Measurements from ENCODE around the gene MLXIPL. TPM values are rescaled to one million over a fixed set of nuclear protein-coding genes. Genes with fewer than 3 reads are reported as not detected.

MLXIPL gene
- total RNA-seq, 1 experiment from 2014 or later = 20.6 TPM

DNA sequence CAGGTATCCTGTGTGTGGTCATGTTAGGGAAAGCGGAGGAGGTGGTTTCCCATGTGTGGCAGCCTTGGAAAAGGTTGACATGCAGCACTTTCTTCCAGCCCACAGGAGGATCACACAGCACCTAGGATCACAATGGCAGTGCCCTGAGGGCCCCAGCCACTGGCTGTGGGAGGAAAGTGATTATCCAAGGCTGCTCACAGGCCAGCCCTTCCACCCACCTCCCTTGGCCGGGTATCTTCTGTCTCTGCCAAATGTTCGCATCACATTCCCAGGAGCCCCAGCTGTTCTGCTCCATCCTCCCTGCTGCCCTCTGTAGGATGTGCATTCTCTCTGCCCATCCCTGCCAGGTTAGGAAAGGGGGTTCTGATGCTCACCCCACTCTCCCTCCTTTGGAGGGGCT is 2.5 kb upstream of the MLXIPL start:
- TF ChIP-seq, protein P1, sequence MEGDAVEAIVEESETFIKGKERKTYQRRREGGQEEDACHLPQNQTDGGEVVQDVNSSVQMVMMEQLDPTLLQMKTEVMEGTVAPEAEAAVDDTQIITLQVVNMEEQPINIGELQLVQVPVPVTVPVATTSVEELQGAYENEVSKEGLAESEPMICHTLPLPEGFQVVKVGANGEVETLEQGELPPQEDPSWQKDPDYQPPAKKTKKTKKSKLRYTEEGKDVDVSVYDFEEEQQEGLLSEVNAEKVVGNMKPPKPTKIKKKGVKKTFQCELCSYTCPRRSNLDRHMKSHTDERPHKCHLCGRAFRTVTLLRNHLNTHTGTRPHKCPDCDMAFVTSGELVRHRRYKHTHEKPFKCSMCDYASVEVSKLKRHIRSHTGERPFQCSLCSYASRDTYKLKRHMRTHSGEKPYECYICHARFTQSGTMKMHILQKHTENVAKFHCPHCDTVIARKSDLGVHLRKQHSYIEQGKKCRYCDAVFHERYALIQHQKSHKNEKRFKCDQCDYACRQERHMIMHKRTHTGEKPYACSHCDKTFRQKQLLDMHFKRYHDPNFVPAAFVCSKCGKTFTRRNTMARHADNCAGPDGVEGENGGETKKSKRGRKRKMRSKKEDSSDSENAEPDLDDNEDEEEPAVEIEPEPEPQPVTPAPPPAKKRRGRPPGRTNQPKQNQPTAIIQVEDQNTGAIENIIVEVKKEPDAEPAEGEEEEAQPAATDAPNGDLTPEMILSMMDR (conservative IDR thresholded peaks at IDR 0.05; ENCODE audit: low read depth, low read length) = no peak
- TF ChIP-seq EZH2 (IDR thresholded peaks at IDR 0.05; ENCODE audit: borderline replicate concordance, low read depth, low read length, poor library complexity, severe bottlenecking) = no peak
- no peaks in the 10 kb centered on the region for H3K27me3 ChIP-seq (replicated peaks; ENCODE audit: insufficient read depth, low read depth, low read length, poor library complexity)
- no peak overlapping the region for H3K27ac ChIP-seq (ENCODE audit: low read depth, low read length, poor library complexity, severe bottlenecking)
- no peak overlapping the region for H3K4me3 ChIP-seq (ENCODE audit: low read depth, low read length, poor library complexity, severe bottlenecking)
- intact Hi-C loops (cut with micrococcal nuclease; ENCODE audit: unreplicated experiment) = no loop called here
- H3K4me1 ChIP-seq (ENCODE audit: insufficient read depth, low read length, poor library complexity, severe bottlenecking) = peaks cover 15% of the 10 kb centered on the region
- no TSS peak for BruUV-seq (replicated peaks)
- H3K9me3 ChIP-seq (ENCODE audit: low read depth, low read length, poor library complexity, severe bottlenecking) = no peaks in the 10 kb centered on the region
- H3K36me3 ChIP-seq (ENCODE audit: insufficient read depth, low read length, poor library complexity, severe bottlenecking) = no peaks in the 10 kb centered on the region
- POLR2A ChIA-PET (ENCODE audit: low non-redundant PET) = no interaction called here
- CTCF ChIA-PET = no interaction called here
- peak; percentile 51 for DNase-seq (ENCODE audit: low spot score)

DNA sequence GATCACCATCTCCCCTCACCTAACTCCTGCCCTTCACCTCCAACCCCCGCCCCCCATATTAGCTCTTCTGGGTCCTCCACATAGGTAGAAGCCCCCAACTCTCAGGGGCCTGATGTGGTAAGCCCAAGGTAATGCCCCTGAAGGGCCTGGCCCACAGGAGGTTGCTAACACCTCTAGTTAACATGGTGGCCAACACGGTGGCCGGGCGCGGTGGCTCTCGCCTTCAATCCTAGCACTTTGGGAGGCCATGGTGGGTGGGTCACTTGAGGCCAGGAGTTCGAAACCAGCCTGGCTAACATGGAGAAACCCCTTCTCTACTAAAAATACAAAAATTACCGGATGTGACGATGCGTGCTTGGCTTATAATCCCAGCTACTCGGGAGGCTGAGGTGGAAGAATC is 954 bp upstream of the MLXIPL start:
- no peak overlapping the region for H3K4me3 ChIP-seq (ENCODE audit: low read depth, low read length, poor library complexity, severe bottlenecking)
- no peak overlapping the region for H3K27ac ChIP-seq (ENCODE audit: low read depth, low read length, poor library complexity, severe bottlenecking)
- no peaks in the 10 kb centered on the region for H3K9me3 ChIP-seq (ENCODE audit: low read depth, low read length, poor library complexity, severe bottlenecking)
- no peaks in the 10 kb centered on the region for H3K27me3 ChIP-seq (replicated peaks; ENCODE audit: insufficient read depth, low read depth, low read length, poor library complexity)
- BruUV-seq (replicated peaks) = no TSS peak
- ChIA-PET POLR2A (ENCODE audit: low non-redundant PET) (no interaction called here), CTCF (interaction anchor here (1.2 kb wide), 1 partner anchor 18 kb away, joined by 3 read pairs; no protein-coding TSS in a partner anchor)
- TF ChIP-seq, protein P1 (conservative IDR thresholded peaks at IDR 0.05; ENCODE audit: low read depth, low read length) = no peak
- no peak for TF ChIP-seq EZH2 (IDR thresholded peaks at IDR 0.05; ENCODE audit: borderline replicate concordance, low read depth, low read length, poor library complexity, severe bottlenecking)
- no peak for DNase-seq (ENCODE audit: low spot score)
- no peaks in the 10 kb centered on the region for H3K36me3 ChIP-seq (ENCODE audit: insufficient read depth, low read length, poor library complexity, severe bottlenecking)
- H3K4me1 ChIP-seq (ENCODE audit: insufficient read depth, low read length, poor library complexity, severe bottlenecking) = peaks cover 15% of the 10 kb centered on the region
- intact Hi-C loops (cut with micrococcal nuclease; ENCODE audit: unreplicated experiment) = no loop called here

DNA sequence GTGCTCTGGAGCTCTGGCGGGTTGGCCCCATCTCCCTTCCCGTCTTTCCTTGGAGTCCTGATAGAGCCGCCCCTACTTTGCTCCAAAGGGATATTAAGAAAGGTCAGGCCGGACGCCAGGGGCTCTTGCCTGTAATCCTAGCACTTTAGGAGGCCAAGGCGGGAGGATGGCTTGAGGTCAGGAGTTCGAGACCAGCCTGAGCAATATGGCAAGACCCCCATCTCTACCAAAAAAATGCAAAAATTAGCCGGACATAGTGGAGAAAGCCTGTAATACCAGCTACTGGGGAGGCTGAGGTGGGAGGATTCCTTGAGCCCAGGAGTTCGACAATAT is 313 bp upstream of the MLXIPL start:
- no TSS peak for BruUV-seq (replicated peaks)
- Histone ChIP-seq H3K9me3 (ENCODE audit: low read depth, low read length, poor library complexity, severe bottlenecking) (no peaks in the 10 kb centered on the region), H3K4me1 (ENCODE audit: insufficient read depth, low read length, poor library complexity, severe bottlenecking) (peaks cover 15% of the 10 kb centered on the region), H3K27me3 (replicated peaks; ENCODE audit: insufficient read depth, low read depth, low read length, poor library complexity) (no peaks in the 10 kb centered on the region), H3K36me3 (ENCODE audit: insufficient read depth, low read length, poor library complexity, severe bottlenecking) (no peaks in the 10 kb centered on the region), H3K27ac (ENCODE audit: low read depth, low read length, poor library complexity, severe bottlenecking) (no peak overlapping the region), H3K4me3 (ENCODE audit: low read depth, low read length, poor library complexity, severe bottlenecking) (peak overlapping the region; percentile 77)
- TF ChIP-seq, protein P1 (conservative IDR thresholded peaks at IDR 0.05; ENCODE audit: low read depth, low read length) = no peak
- TF ChIP-seq EZH2 (IDR thresholded peaks at IDR 0.05; ENCODE audit: borderline replicate concordance, low read depth, low read length, poor library complexity, severe bottlenecking) = no peak
- intact Hi-C loops (cut with micrococcal nuclease; ENCODE audit: unreplicated experiment) = loop anchor here (5.0 kb wide), 1 partner anchor 43 kb away; the partner anchor contains the start of gene VPS37D
- ChIA-PET CTCF (interaction anchor here (0.7 to 1.2 kb wide), 2 partner anchors 18 to 101 kb away, joined by 3 to 5 read pairs; no protein-coding TSS in a partner anchor), POLR2A (ENCODE audit: low non-redundant PET) (interaction anchor here (0.5 to 0.6 kb wide), 2 partner anchors 34 to 46 kb away, joined by 4 to 11 read pairs; partner anchors contain the start of gene TBL2)
- no peak for DNase-seq (ENCODE audit: low spot score)
